Ascending aorta (tissue), 2 donors: ENCODE results near the gene AARS1. TPM values are rescaled to one million over a fixed set of nuclear protein-coding genes. Genes with fewer than 3 reads are reported as not detected.
"Not testable (repeated sequence)": the region's sequence is repeated elsewhere in the genome, so short reads cannot be mapped to it uniquely, and the experiment has no call there.

Experiments
- DNase-seq, 2 donors: peaks; one replicate each; pipeline ENCODE4 v3.0.0-alpha.2; 2019; ENCODE audit warnings: low spot score in 2 of 2
- H3K27ac ChIP-seq, 2 donors: fragments of 200-600 bp; sonication (generic); one replicate each; pipeline ENCODE4 v1.5.1; 2016 to 2017; ENCODE audit warnings: mild to moderate bottlenecking in 1 of 2
- H3K27me3 ChIP-seq: fragments of 200-600 bp; sonication (generic); one replicate; pipeline ENCODE4 v1.5.1; 2017
- H3K36me3 ChIP-seq, 2 donors: fragments of 200-600 bp; sonication (generic); one replicate each; pipeline ENCODE4 v1.5.1; 2016
- H3K4me1 ChIP-seq, 2 donors: fragments of 200-600 bp; sonication (generic); one replicate each; pipeline ENCODE4 v1.5.1; 2016 to 2017; ENCODE audit warnings: mild to moderate bottlenecking in 1 of 2
- H3K4me3 ChIP-seq, 2 donors: fragments of 200-600 bp; sonication (generic); one replicate each; pipeline ENCODE4 v1.5.1; 2016 to 2017; ENCODE audit warnings: mild to moderate bottlenecking in 1 of 2
- H3K9me3 ChIP-seq, 2 donors: fragments of 200-600 bp; sonication (generic); one replicate each; pipeline ENCODE4 v1.5.1; 2016
- intact Hi-C: fragments of 100-400 bp; cut with DNase I; formaldehyde crosslinking; loops from one replicate; pipeline ENCODE4 v1.15.1; 2023
- total RNA-seq: library from RNA; depleted of rRNA; stranded (reverse); fragments of >200 nt; gene quantifications from one replicate; pipeline ENCODE4 v1.1.0, GENCODE V29; 2016
- TF ChIP-seq, protein P1 (sequence below), 3 experiments: fragments of 200-600 bp in 2 of 3; fragments of 450-650 bp in 1 of 3; sonication (generic) in 2 of 3; IDR thresholded peaks; one replicate each; pipeline ENCODE4 v1.5.1; 2016 to 2019; ENCODE audit warnings: antibody characterized with exemption in 3 of 3, mild to moderate bottlenecking in 1 of 3, moderate library complexity in 1 of 3

Gene AARS1
- 19.3 TPM for total RNA-seq

GRCh38 chr16:70289229-70290094 lies at the start of gene AARS1:
AARS1 (minus strand) TSS chr16:70289506; CDS start chr16:70282763, 6,743 bp downstream.
- intact Hi-C loops: no loop called here
- no peaks in the 10 kb centered on the region for H3K36me3 ChIP-seq
- H3K4me1 ChIP-seq: peaks cover 4 to 16% of the 10 kb centered on the region in 2 donors
- peak within 1 kb of the TSS; percentile 77 to 84 for H3K4me3 ChIP-seq
- H3K9me3 ChIP-seq: no peaks in the 10 kb centered on the region
- H3K27ac ChIP-seq: peak within 1 kb of the TSS; percentile 88 to 96
- DNase-seq: peak; percentile 96 to 99
- H3K27me3 ChIP-seq: no peaks in the 10 kb centered on the region
- TF ChIP-seq, protein P1, sequence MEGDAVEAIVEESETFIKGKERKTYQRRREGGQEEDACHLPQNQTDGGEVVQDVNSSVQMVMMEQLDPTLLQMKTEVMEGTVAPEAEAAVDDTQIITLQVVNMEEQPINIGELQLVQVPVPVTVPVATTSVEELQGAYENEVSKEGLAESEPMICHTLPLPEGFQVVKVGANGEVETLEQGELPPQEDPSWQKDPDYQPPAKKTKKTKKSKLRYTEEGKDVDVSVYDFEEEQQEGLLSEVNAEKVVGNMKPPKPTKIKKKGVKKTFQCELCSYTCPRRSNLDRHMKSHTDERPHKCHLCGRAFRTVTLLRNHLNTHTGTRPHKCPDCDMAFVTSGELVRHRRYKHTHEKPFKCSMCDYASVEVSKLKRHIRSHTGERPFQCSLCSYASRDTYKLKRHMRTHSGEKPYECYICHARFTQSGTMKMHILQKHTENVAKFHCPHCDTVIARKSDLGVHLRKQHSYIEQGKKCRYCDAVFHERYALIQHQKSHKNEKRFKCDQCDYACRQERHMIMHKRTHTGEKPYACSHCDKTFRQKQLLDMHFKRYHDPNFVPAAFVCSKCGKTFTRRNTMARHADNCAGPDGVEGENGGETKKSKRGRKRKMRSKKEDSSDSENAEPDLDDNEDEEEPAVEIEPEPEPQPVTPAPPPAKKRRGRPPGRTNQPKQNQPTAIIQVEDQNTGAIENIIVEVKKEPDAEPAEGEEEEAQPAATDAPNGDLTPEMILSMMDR (IDR thresholded peaks at IDR 0.05): no peak

GRCh38 chr16:70337814-70338213 lies 48.5 kb upstream of the AARS1 start:
- no peak for DNase-seq
- Histone ChIP-seq H3K27ac (no peak overlapping the region), H3K9me3 (no peaks in the 10 kb centered on the region), H3K4me1 (no peaks in the 10 kb centered on the region), H3K27me3 (no peaks in the 10 kb centered on the region), H3K36me3 (peaks cover 23 to 32% of the 10 kb centered on the region in 2 donors), H3K4me3 (no peak overlapping the region)
- TF ChIP-seq, protein P1 (IDR thresholded peaks at IDR 0.05): no peak
- intact Hi-C loops: no loop called here

DNA sequence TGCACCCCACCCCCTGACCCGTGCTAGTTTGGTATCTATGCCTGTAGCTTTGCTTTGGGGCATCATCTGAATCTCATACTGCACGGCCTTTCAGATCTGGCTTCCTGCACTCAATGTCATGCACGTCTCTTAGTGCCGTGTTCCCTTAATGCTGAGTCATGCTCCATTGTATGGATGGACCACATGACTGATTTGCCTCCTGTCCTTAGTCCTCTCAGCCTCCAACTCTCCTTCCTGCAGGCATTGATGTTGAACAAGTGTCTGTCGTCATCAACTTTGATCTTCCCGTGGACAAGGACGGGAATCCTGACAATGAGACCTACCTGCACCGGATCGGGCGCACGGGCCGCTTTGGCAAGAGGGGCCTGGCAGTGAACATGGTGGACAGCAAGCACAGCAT lies 43.4 kb upstream of the AARS1 start:
- H3K27ac ChIP-seq, H3K4me3 ChIP-seq, DNase-seq, intact Hi-C loops, H3K4me1 ChIP-seq, H3K9me3 ChIP-seq, H3K27me3 ChIP-seq: not testable (repeated sequence)
- H3K36me3 ChIP-seq: peaks cover 50 to 57% of the 10 kb centered on the region in 2 donors

GRCh38 chr16:70331588-70332358 lies 42.5 kb upstream of the AARS1 start:
- no peaks in the 10 kb centered on the region for H3K27me3 ChIP-seq
- H3K27ac ChIP-seq: no peak overlapping the region
- no peak for DNase-seq
- intact Hi-C loops: no loop called here
- no peaks in the 10 kb centered on the region for H3K4me1 ChIP-seq
- TF ChIP-seq, protein P1 (IDR thresholded peaks at IDR 0.05): peak in 1 of 3 experiments; percentile 45
- H3K36me3 ChIP-seq: peaks cover 59 to 66% of the 10 kb centered on the region in 2 donors
- no peak overlapping the region for H3K4me3 ChIP-seq
- no peaks in the 10 kb centered on the region for H3K9me3 ChIP-seq

- Histone ChIP-seq H3K36me3 (peaks cover 65 to 68% of the 10 kb centered on the region in 2 donors), H3K4me3 (no peak overlapping the region), H3K9me3 (no peaks in the 10 kb centered on the region), H3K27ac (no peak overlapping the region), H3K4me1 (no peaks in the 10 kb centered on the region), H3K27me3 (no peaks in the 10 kb centered on the region)
- DNase-seq: no peak
- intact Hi-C loops: no loop called here
- TF ChIP-seq, protein P1 (IDR thresholded peaks at IDR 0.05): no peak
Measured at GRCh38 chr16:70331091-70331490, 41.8 kb upstream of the AARS1 start.
